ENCODE data around the gene C1GALT1.
"Not testable (repeated sequence)": the region's sequence is repeated elsewhere in the genome, so short reads cannot be mapped to it uniquely, and the experiment has no call there.

DNA sequence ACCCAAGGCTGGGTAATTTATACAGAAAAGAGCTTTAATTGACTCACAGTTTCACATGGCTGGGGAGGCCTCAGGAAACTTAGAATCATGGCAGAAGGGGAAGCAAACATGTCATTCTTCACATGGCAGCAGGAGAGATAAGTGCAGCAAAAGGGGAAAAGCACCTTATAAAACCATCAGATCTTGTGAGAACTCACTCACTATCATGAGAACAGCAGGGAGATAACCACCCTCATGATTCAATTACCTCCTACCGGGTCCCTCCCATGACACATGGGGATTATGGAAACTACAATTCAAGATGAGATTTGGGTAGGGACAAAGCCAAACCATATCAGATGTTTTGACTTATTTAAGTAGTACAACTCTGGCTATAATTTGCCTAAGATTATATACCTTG is 46.4 kb upstream of the C1GALT1 start:
- not testable (repeated sequence) for TF ChIP-seq GATA2 (IDR thresholded peaks at IDR 0.05; ENCODE audit: insufficient read depth, insufficient read length, low read depth, low read length); MYC (IDR thresholded peaks at IDR 0.05; ENCODE audit: low read depth, low read length)
- TF ChIP-seq, protein P1, sequence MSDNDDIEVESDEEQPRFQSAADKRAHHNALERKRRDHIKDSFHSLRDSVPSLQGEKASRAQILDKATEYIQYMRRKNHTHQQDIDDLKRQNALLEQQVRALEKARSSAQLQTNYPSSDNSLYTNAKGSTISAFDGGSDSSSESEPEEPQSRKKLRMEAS (IDR thresholded peaks at IDR 0.05; ENCODE audit: insufficient read depth, insufficient read length), result not testable (repeated sequence)

All from endothelial cell of umbilical vein (primary cell).